ENCODE measurements around the gene RETREG3. TPM values are rescaled to one million over a fixed set of nuclear protein-coding genes. Genes with fewer than 3 reads are reported as not detected.

The RETREG3 gene
- total and polyA plus RNA-seq, 9 of the 15 experiments (the other 6 are each of a cell fraction or from before 2014, with no cell fraction given): 4.1 to 39.0 (median 16.9) TPM

DNA sequence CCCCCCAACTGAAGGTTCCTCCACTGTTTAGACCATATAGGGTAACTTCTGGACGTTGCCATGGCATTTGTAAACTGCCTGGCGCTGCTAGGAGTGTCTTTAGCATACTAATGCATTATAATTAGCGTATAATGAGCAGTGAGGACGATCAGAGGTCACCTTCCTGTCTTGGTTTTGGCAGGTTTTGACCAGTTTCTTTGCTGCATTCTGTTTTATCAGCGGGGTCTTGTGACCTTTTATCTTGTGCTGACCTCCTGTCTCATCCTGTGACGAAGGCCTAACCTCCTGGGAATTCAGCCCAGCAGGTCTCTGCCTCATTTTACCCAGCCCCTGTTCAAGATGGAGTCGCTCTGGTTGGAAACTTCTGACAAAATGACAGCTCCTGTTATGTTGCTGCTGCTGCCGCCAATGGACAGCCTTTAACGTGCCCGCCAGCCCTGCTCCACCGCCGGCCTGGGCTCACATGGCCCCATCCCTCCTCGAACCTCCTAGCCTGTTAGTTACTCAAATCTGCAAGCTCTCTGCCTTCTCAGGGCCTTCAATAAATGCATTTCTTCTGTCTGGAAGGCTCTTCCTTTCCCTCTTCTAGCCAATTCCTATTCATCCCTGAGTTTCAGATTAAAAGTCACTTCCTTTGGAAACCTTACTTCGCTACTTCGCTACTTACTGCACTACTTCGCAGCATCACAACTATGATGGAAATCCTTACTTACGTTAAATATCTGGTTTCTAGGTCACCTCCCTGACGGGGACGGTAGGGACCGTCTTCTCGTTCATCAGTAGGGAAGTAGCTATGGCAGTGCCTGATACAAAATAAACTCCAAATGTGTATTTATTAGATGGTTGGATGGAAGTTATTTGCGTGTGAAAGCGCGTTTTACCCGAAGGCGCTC is 73.8 kb downstream of the RETREG3 start (continued):
- TF ChIP-seq NFE2L1 (tag; IDR thresholded peaks at IDR 0.05; ENCODE audit: borderline replicate concordance, low read depth) (peak; percentile 50; the same call in 1 of the 2 replicates), TAF7 (tag; IDR thresholded peaks at IDR 0.05) (peak; percentile 78), ZFP30 (CRISPR knock-in tag; IDR thresholded peaks at IDR 0.05; ENCODE audit: borderline replicate concordance) (0 out of 2 replicates have a peak, but pooled peaks have one; percentile 53), TOE1 (IDR thresholded peaks at IDR 0.05; ENCODE audit: borderline replicate concordance) (no peak), TOE1 (CRISPR knock-in tag; IDR thresholded peaks at IDR 0.05; ENCODE audit: borderline replicate concordance, low read depth) (no peak), MXI1 (IDR thresholded peaks at IDR 0.05; ENCODE audit: low read depth, low read length) (no peak), ZNF76 (CRISPR knock-in tag; IDR thresholded peaks at IDR 0.05; ENCODE audit: borderline replicate concordance) (peak; percentile 99), FUS (optimal IDR thresholded peaks at IDR 0.05; ENCODE audit: low read depth, low read length) (no peak), ZNF717 (CRISPR knock-in tag; IDR thresholded peaks at IDR 0.05) (no peak), TCFL5 (CRISPR knock-in tag; conservative IDR thresholded peaks at IDR 0.05) (peak; percentile 85), CTBP1 (IDR thresholded peaks at IDR 0.05; ENCODE audit: borderline replicate concordance) (peak; percentile 13; the same call in 1 of the 2 replicates), CEBPB (tag; IDR thresholded peaks at IDR 0.05) (no peak), ZNF445 (CRISPR knock-in tag; IDR thresholded peaks at IDR 0.05; ENCODE audit: low read depth) (peak; percentile 86; the same call in 1 of the 2 replicates), CREM (IDR thresholded peaks at IDR 0.05; ENCODE audit: low read depth) (no peak), NR1H2 (CRISPR knock-in tag; IDR thresholded peaks at IDR 0.05) (no peak), KDM1A (IDR thresholded peaks at IDR 0.05) (peak in 1 of 2 experiments; percentile 41; a peak in 1 of 4 replicates), ZC3H11A (IDR thresholded peaks at IDR 0.05; ENCODE audit: low read depth, low read length) (no peak), ZNF239 (CRISPR knock-in tag; IDR thresholded peaks at IDR 0.05) (peak; percentile 91), HDAC2 (IDR thresholded peaks at IDR 0.05) (0 out of 2 replicates have a peak, but pooled peaks have one; percentile 75), TCF7 (IDR thresholded peaks at IDR 0.05; ENCODE audit: borderline replicate concordance) (no peak), BCOR (IDR thresholded peaks at IDR 0.05) (0 out of 2 replicates have a peak, but pooled peaks have one; percentile 6), FOS (IDR thresholded peaks at IDR 0.05; ENCODE audit: extremely low read depth, insufficient read length) (no peak)
- TF ChIP-seq, protein P1, sequence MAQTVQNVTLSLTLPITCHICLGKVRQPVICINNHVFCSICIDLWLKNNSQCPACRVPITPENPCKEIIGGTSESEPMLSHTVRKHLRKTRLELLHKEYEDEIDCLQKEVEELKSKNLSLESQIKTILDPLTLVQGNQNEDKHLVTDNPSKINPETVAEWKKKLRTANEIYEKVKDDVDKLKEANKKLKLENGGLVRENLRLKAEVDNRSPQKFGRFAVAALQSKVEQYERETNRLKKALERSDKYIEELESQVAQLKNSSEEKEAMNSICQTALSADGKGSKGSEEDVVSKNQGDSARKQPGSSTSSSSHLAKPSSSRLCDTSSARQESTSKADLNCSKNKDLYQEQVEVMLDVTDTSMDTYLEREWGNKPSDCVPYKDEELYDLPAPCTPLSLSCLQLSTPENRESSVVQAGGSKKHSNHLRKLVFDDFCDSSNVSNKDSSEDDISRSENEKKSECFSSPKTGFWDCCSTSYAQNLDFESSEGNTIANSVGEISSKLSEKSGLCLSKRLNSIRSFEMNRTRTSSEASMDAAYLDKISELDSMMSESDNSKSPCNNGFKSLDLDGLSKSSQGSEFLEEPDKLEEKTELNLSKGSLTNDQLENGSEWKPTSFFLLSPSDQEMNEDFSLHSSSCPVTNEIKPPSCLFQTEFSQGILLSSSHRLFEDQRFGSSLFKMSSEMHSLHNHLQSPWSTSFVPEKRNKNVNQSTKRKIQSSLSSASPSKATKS (CRISPR knock-in tag; IDR thresholded peaks at IDR 0.05): peak; percentile 87; the same call in 1 of the 2 replicates
- TF ChIP-seq, protein P2, sequence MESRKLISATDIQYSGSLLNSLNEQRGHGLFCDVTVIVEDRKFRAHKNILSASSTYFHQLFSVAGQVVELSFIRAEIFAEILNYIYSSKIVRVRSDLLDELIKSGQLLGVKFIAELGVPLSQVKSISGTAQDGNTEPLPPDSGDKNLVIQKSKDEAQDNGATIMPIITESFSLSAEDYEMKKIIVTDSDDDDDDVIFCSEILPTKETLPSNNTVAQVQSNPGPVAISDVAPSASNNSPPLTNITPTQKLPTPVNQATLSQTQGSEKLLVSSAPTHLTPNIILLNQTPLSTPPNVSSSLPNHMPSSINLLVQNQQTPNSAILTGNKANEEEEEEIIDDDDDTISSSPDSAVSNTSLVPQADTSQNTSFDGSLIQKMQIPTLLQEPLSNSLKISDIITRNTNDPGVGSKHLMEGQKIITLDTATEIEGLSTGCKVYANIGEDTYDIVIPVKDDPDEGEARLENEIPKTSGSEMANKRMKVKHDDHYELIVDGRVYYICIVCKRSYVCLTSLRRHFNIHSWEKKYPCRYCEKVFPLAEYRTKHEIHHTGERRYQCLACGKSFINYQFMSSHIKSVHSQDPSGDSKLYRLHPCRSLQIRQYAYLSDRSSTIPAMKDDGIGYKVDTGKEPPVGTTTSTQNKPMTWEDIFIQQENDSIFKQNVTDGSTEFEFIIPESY (CRISPR knock-in tag; IDR thresholded peaks at IDR 0.05): no peak
- TF ChIP-seq, protein P3, sequence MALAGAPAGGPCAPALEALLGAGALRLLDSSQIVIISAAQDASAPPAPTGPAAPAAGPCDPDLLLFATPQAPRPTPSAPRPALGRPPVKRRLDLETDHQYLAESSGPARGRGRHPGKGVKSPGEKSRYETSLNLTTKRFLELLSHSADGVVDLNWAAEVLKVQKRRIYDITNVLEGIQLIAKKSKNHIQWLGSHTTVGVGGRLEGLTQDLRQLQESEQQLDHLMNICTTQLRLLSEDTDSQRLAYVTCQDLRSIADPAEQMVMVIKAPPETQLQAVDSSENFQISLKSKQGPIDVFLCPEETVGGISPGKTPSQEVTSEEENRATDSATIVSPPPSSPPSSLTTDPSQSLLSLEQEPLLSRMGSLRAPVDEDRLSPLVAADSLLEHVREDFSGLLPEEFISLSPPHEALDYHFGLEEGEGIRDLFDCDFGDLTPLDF (CRISPR knock-in tag; IDR thresholded peaks at IDR 0.05): no peak
